Neuronal stem cell (in vitro differentiated cells): ENCODE results near the gene ALDOA.
A peak's percentile ranks its signal among the peaks of the same experiment; 100 is the strongest.
"Not testable (repeated sequence)": the region's sequence is repeated elsewhere in the genome, so short reads cannot be mapped to it uniquely, and the experiment has no call there.

Source experiments
- DNase-seq: peaks from one replicate; pipeline ENCODE4 v3.0.0-alpha.2; 2013; ENCODE audit warnings: low spot score
- H2AFZ ChIP-seq: one replicate; pipeline ENCODE4 v1.6.1; 2013; ENCODE audit warnings: mild to moderate bottlenecking, low read length, inconsistent platforms
- H2AK5ac ChIP-seq: 2 replicates; pipeline ENCODE4 v1.6.1; 2013; ENCODE audit warnings: low read depth, mild to moderate bottlenecking, inconsistent platforms, low read length, moderate library complexity, mixed read lengths
- H2BK120ac ChIP-seq: 2 replicates; pipeline ENCODE4 v1.6.1; 2013; ENCODE audit warnings: low read depth, mild to moderate bottlenecking, inconsistent platforms, low read length, moderate library complexity, mixed read lengths
- H2BK12ac ChIP-seq: one replicate; pipeline ENCODE4 v1.6.1; 2013; ENCODE audit warnings: low read length, inconsistent platforms
- H2BK15ac ChIP-seq: 2 replicates; pipeline ENCODE4 v1.6.1; 2013; ENCODE audit warnings: mild to moderate bottlenecking, low read length, inconsistent platforms, mixed read lengths
- H2BK5ac ChIP-seq: one replicate; pipeline ENCODE4 v1.6.1; 2013; ENCODE audit warnings: inconsistent platforms, mild to moderate bottlenecking, low read length, moderate library complexity
- H3K14ac ChIP-seq: one replicate; pipeline ENCODE4 v1.6.1; 2013; ENCODE audit warnings: low read length, inconsistent platforms
- H3K18ac ChIP-seq: 2 replicates; pipeline ENCODE4 v1.6.1; 2013; ENCODE audit warnings: low read length, inconsistent platforms
- H3K23ac ChIP-seq: 2 replicates; pipeline ENCODE4 v1.6.1; 2013; ENCODE audit warnings: low read depth, mild to moderate bottlenecking, mixed read lengths, low read length, inconsistent platforms; ENCODE audit not compliant: poor library complexity
- H3K27ac ChIP-seq: replicated peaks from 3 replicates; pipeline ENCODE4 v1.5.1; 2013; ENCODE audit warnings: low read length, inconsistent platforms
- H3K27me3 ChIP-seq, 3 experiments: 2 replicates each; pipeline ENCODE4 v1.6.1; 2013; ENCODE audit warnings: low read length in 3 of 3, mild to moderate bottlenecking in 2 of 3, inconsistent platforms in 1 of 3, low read depth in 1 of 3, mixed read lengths in 1 of 3, moderate library complexity in 1 of 3; ENCODE audit not compliant: control insufficient read depth in 3 of 3, insufficient read depth in 3 of 3
- H3K36me3 ChIP-seq, 2 donors: replicated peaks in 1 of 2; 2 replicates each; pipeline ENCODE4 v1.6.1; 2013; ENCODE audit warnings: low read length in 2 of 2; ENCODE audit not compliant: control insufficient read depth in 2 of 2, insufficient read depth in 2 of 2
- H3K4ac ChIP-seq: 2 replicates; pipeline ENCODE4 v1.6.1; 2013; ENCODE audit warnings: inconsistent platforms, mild to moderate bottlenecking, low read length, moderate library complexity
- H3K4me1 ChIP-seq, 2 donors: 1 replicate in 1 of 2; 2 replicates in 1 of 2; pipeline ENCODE4 v1.6.1; 2013; ENCODE audit warnings: low read length in 2 of 2, low read depth in 1 of 2; ENCODE audit not compliant: control insufficient read depth in 2 of 2, insufficient read depth in 1 of 2
- H3K4me2 ChIP-seq: one replicate; pipeline ENCODE4 v1.6.1; 2013; ENCODE audit warnings: mild to moderate bottlenecking, low read length, inconsistent platforms; ENCODE audit not compliant: insufficient read depth, poor library complexity, severe bottlenecking
- H3K4me3 ChIP-seq, 2 donors: 2 replicates each; pipeline ENCODE4 v1.5.1; 2013; ENCODE audit warnings: low read length in 2 of 2, mild to moderate bottlenecking in 2 of 2, inconsistent platforms in 1 of 2, moderate library complexity in 1 of 2
- H3K79me1 ChIP-seq: one replicate; pipeline ENCODE4 v1.6.1; 2013; ENCODE audit warnings: low read depth, mild to moderate bottlenecking, inconsistent platforms, low read length, moderate library complexity
- H3K9ac ChIP-seq: one replicate; pipeline ENCODE4 v1.6.1; 2013; ENCODE audit warnings: mild to moderate bottlenecking, low read depth, low read length, inconsistent platforms; ENCODE audit not compliant: poor library complexity
- H3K9me3 ChIP-seq, 2 donors: replicated peaks in 1 of 2; 2 replicates each; pipeline versions ENCODE3 to v1.6.1; 2013; ENCODE audit warnings: low read length in 2 of 2, mild to moderate bottlenecking in 2 of 2, inconsistent platforms in 1 of 2, low read depth in 1 of 2, mixed read lengths in 1 of 2, moderate library complexity in 1 of 2; ENCODE audit not compliant: control insufficient read depth in 2 of 2, insufficient read depth in 1 of 2
- H4K8ac ChIP-seq: one replicate; pipeline ENCODE4 v1.6.1; 2013; ENCODE audit warnings: low read depth, mild to moderate bottlenecking, inconsistent platforms, low read length, moderate library complexity
- H4K91ac ChIP-seq: one replicate; pipeline ENCODE4 v1.6.1; 2013; ENCODE audit warnings: low read length, low read depth, mild to moderate bottlenecking, inconsistent platforms; ENCODE audit not compliant: poor library complexity
- WGBS, 2 donors: extraction: QIAGEN DNeasy Blood & Tissue Kit; methylation state at CpG; one replicate each; pipeline ENCODE4 v1.1.7; 2013; ENCODE audit warnings: missing lambda C conversion rate in 2 of 2, mixed read lengths in 1 of 2; ENCODE audit not compliant: insufficient read length in 2 of 2, insufficient replicate concordance in 1 of 2; ENCODE audit errors: extremely low coverage in 2 of 2; 5-methylcytosine and 5-hydroxymethylcytosine counted together

ALDOA gene

DNA sequence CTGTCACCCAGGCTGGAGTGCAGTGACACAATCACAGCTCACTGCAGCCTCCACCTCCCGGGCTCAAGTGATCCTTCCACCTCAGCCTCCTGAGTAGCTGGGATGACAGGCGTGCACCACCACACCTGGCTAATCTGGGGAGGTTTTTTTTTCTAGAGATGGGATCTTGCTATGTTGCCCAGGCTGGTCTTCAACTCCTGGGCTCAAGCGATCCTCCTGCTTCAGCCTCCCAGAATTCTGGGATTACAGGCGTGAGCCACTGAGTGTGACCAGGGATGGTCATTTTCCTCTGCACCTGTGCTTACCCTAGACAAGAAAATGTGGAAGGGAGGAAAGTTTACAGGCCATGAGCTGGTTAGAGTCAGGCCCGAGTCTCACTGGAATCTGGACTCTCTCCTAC, 24.9 kb upstream of the ALDOA start:
- H4K8ac ChIP-seq, H3K4me2 ChIP-seq, H2AFZ ChIP-seq, H3K4ac ChIP-seq, H3K18ac ChIP-seq, H2BK5ac ChIP-seq, H3K23ac ChIP-seq, H3K36me3 ChIP-seq, H2AK5ac ChIP-seq, H4K91ac ChIP-seq, H3K14ac ChIP-seq, H2BK15ac ChIP-seq, H2BK120ac ChIP-seq, H3K9ac ChIP-seq, H2BK12ac ChIP-seq, H3K4me1 ChIP-seq, H3K9me3 ChIP-seq, DNase-seq, H3K27me3 ChIP-seq, H3K27ac ChIP-seq, H3K4me3 ChIP-seq, H3K79me1 ChIP-seq: not testable (repeated sequence)
- no CpG with 5 or more reads among the region's 5 CpGs for WGBS, 2 donors

- no peak overlapping the region for H2BK120ac ChIP-seq
- DNase-seq = no peak
Observed at GRCh38 chr16:30041841-30042240, 23.7 kb upstream of the ALDOA start.

GRCh38 chr16:30046178-30046577, 19.4 kb upstream of the ALDOA start:
- Histone ChIP-seq H2AK5ac (peak overlapping the region; percentile 18), H2BK12ac (no peak overlapping the region), H3K4me3 (no peak overlapping the region), H2BK5ac (no peak overlapping the region), H4K8ac (no peak overlapping the region), H3K27me3 (peaks cover 0 to 4% (median 0%) of the 10 kb centered on the region in 3 experiments), H3K4ac (no peak overlapping the region), H3K14ac (no peak overlapping the region), H3K36me3 (no peaks in the 10 kb centered on the region), H3K4me1 (peaks cover 2 to 4% of the 10 kb centered on the region in 2 donors), H2AFZ (no peak overlapping the region), H3K27ac (no peak overlapping the region), H3K9me3 (peaks cover 0 to 3% of the 10 kb centered on the region in 2 donors), H3K4me2 (no peak overlapping the region), H3K9ac (no peak overlapping the region), H2BK15ac (no peak overlapping the region), H2BK120ac (no peak overlapping the region), H3K79me1 (peaks cover 4% of the 10 kb centered on the region), H4K91ac (no peak overlapping the region), H3K23ac (no peak overlapping the region), H3K18ac (no peak overlapping the region)
- no CpG with 5 or more reads among the region's 8 CpGs for whole genome bisulfite sequencing, 2 donors
- no peak for DNase-seq

More at GRCh38 chr16:30041841-30042240, 23.7 kb upstream of the ALDOA start:
- Histone ChIP-seq H4K91ac (no peak overlapping the region), H3K14ac (no peak overlapping the region), H3K36me3 (no peaks in the 10 kb centered on the region), H3K4me2 (no peak overlapping the region), H3K9me3 (peaks cover 0 to 3% of the 10 kb centered on the region in 2 donors), H4K8ac (no peak overlapping the region), H3K27me3 (peaks cover 0 to 4% (median 0%) of the 10 kb centered on the region in 3 experiments), H2BK15ac (no peak overlapping the region), H3K27ac (no peak overlapping the region), H2AFZ (no peak overlapping the region), H3K4me1 (no peaks in the 10 kb centered on the region), H3K23ac (no peak overlapping the region), H3K9ac (no peak overlapping the region), H3K79me1 (peaks cover 4% of the 10 kb centered on the region), H3K4ac (no peak overlapping the region), H2BK12ac (no peak overlapping the region), H3K18ac (no peak overlapping the region), H2AK5ac (no peak overlapping the region), H3K4me3 (no peak overlapping the region), H2BK5ac (no peak overlapping the region)
- WGBS, 2 donors = no CpG with 5 or more reads among the region's 5 CpGs

DNA sequence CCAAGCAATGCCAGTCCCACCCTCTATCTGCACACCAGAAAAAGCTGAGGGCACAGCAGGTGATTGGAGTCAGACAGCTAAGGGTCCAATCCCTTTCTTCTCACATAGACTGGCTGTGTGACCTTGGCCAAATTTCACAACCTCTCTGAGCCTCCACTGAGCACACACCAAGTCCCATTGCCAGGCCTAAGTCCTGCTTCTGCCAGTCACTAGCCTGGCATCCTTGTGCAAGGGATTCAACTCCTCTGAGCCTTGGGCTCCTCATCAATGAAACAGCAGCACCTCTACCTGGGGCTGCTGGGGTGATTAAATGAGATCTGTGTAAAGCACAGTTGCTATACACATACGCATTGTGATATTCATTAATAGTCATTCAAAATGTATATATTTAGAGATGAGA, 19.0 kb upstream of the ALDOA start:
- no peak overlapping the region for H4K8ac ChIP-seq
- no peak for DNase-seq
- H3K9me3 ChIP-seq = peaks cover 0 to 3% of the 10 kb centered on the region in 2 donors
- H3K27ac ChIP-seq = no peak overlapping the region
- H2AK5ac ChIP-seq = peak overlapping the region; percentile 52
- no peak overlapping the region for H4K91ac ChIP-seq
- H3K4me2 ChIP-seq = no peak overlapping the region
- no peak overlapping the region for H2BK15ac ChIP-seq
- no peak overlapping the region for H2BK12ac ChIP-seq
- no peak overlapping the region for H3K18ac ChIP-seq
- no peak overlapping the region for H2AFZ ChIP-seq
- H3K79me1 ChIP-seq = peaks cover 4% of the 10 kb centered on the region
- no peak overlapping the region for H3K14ac ChIP-seq
- H3K23ac ChIP-seq = no peak overlapping the region
- H2BK5ac ChIP-seq = no peak overlapping the region
- no peak overlapping the region for H3K9ac ChIP-seq
- peaks cover 0 to 4% (median 0%) of the 10 kb centered on the region in 3 experiments for H3K27me3 ChIP-seq
- H3K4me1 ChIP-seq = peaks cover 2 to 4% of the 10 kb centered on the region in 2 donors
- no peaks in the 10 kb centered on the region for H3K36me3 ChIP-seq
- H2BK120ac ChIP-seq = no peak overlapping the region
- WGBS, 2 donors = no CpG with 5 or more reads among the region's 1 CpG
- no peak overlapping the region for H3K4ac ChIP-seq
- H3K4me3 ChIP-seq = no peak overlapping the region
